Neutrophil (primary cell): ENCODE data around the gene NSUN2.
A peak's percentile ranks its signal among the peaks of the same experiment; 100 is the strongest.

Source experiments
- H3K27ac ChIP-seq: fragments of 200-600 bp; sonication (generic); 2 replicates; pipeline ENCODE4 v1.5.1; 2016; ENCODE audit warnings: mild to moderate bottlenecking, moderate library complexity
- H3K27me3 ChIP-seq: fragments of 200-600 bp; sonication (generic); 2 replicates; pipeline ENCODE4 v1.6.0; 2016; ENCODE audit warnings: mild to moderate bottlenecking
- H3K36me3 ChIP-seq: fragments of 200-600 bp; sonication (generic); 2 replicates; pipeline ENCODE4 v1.5.1; 2017
- H3K4me1 ChIP-seq, 2 experiments: fragments of 200-600 bp in 1 of 2; sonication (generic) in 1 of 2; 1 replicate in 1 of 2; 2 replicates in 1 of 2; pipeline versions ENCODE4 v1.5.1 to v1.6.1; 2013 to 2016; ENCODE audit warnings: low read depth in 1 of 2, low read length in 1 of 2, mild to moderate bottlenecking in 1 of 2, moderate library complexity in 1 of 2; ENCODE audit not compliant: control insufficient read depth in 1 of 2, insufficient read depth in 1 of 2
- H3K4me3 ChIP-seq, 2 experiments: fragments of 200-600 bp in 1 of 2; sonication (generic) in 1 of 2; 1 replicate in 1 of 2; 2 replicates in 1 of 2; pipeline ENCODE4 v1.5.1; 2013 to 2016; ENCODE audit warnings: low read depth in 1 of 2, low read length in 1 of 2, mild to moderate bottlenecking in 1 of 2, moderate library complexity in 1 of 2
- H3K9me3 ChIP-seq: fragments of 200-600 bp; sonication (generic); 2 replicates; pipeline ENCODE4 v1.5.1; 2016
- TF ChIP-seq, protein P1 (sequence below): fragments of 200-600 bp; sonication (generic); IDR thresholded peaks from 2 replicates; pipeline ENCODE4 v1.5.1; 2016; ENCODE audit warnings: antibody characterized with exemption

Gene NSUN2

DNA sequence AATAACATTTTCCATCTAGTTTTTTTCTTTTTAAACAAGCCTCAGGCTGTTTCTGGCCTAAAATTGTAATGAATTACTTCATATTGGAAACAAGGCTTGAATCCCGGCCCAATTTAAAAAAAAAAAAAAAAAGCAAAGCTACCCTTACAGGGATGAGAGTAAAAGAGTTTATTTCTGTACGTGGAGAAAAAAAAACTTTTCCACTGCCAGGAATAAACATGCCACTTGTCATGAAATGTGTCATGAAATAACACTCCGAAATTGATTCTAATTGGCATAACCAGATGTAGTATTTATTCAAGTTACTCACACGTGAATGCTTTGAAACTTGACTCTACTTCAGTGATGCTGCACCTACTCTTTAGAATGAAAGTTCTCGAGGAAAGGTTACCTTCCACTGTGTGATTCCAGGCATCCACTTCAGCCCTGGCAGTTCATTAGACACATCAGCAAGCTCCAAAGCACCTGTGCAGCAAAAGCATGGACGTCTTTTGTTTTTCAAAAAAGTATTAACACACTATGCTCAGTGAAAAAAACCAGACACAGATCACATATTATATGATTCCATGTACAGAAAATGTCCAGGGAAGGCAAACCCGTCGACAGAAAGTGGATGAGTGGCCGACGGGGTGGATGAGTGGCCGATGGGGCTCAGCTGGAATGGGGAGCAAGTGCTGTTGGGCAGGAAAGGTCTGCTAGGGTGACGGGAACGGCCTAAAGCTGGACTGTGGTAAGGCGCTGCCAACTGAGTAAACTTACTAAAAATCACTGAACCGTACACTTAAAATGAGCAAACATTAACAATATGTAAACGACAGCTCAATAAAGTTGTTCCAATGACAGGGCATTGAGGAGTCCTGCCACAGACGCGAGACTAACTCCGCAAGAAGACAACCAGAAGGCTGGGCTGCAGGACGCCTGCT, 21.2 kb downstream of the NSUN2 start:
- TF ChIP-seq, protein P1, sequence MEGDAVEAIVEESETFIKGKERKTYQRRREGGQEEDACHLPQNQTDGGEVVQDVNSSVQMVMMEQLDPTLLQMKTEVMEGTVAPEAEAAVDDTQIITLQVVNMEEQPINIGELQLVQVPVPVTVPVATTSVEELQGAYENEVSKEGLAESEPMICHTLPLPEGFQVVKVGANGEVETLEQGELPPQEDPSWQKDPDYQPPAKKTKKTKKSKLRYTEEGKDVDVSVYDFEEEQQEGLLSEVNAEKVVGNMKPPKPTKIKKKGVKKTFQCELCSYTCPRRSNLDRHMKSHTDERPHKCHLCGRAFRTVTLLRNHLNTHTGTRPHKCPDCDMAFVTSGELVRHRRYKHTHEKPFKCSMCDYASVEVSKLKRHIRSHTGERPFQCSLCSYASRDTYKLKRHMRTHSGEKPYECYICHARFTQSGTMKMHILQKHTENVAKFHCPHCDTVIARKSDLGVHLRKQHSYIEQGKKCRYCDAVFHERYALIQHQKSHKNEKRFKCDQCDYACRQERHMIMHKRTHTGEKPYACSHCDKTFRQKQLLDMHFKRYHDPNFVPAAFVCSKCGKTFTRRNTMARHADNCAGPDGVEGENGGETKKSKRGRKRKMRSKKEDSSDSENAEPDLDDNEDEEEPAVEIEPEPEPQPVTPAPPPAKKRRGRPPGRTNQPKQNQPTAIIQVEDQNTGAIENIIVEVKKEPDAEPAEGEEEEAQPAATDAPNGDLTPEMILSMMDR = no peak
- peaks cover 87% of the 10 kb centered on the region for H3K36me3 ChIP-seq

GRCh38 chr5:6608016-6608415, 24.8 kb downstream of the NSUN2 start:
- Histone ChIP-seq H3K27me3 (no peaks in the 10 kb centered on the region), H3K36me3 (peaks cover 78% of the 10 kb centered on the region), H3K9me3 (no peaks in the 10 kb centered on the region), H3K27ac (no peak overlapping the region), H3K4me3 (no peak overlapping the region), H3K4me1 (peaks cover 16 to 19% of the 10 kb centered on the region in 2 experiments)
- TF ChIP-seq, protein P1 = no peak

More for the DNA sequence above, 21.2 kb downstream of the NSUN2 start:
- Histone ChIP-seq H3K27ac (no peak overlapping the region), H3K4me3 (no peak overlapping the region), H3K4me1 (peaks cover 15 to 16% of the 10 kb centered on the region in 2 experiments), H3K9me3 (no peaks in the 10 kb centered on the region), H3K27me3 (no peaks in the 10 kb centered on the region)

DNA sequence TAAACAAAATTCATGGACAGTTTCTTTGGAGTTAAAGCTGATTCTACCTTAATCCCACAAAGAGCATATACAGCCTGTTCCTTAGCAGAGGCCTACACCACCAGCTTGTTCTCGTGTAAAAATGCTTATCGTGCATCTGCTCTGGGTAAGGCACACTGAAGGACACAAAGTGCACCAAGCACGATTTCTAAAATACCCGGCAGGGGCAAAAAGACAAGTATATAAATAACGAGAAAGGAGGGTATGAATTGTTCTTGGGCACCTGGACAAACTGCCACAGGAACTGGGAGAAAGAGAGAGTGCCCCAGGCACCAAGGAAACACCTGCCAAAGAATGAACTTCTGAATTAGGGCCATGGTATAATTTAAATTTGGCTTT, 25.3 kb downstream of the NSUN2 start:
- H3K36me3 ChIP-seq = peaks cover 78% of the 10 kb centered on the region

GRCh38 chr5:6606884-6607558, 25.8 kb downstream of the NSUN2 start:
- Histone ChIP-seq H3K4me1 (peaks cover 16 to 19% of the 10 kb centered on the region in 2 experiments), H3K4me3 (no peak overlapping the region), H3K27me3 (no peaks in the 10 kb centered on the region), H3K9me3 (no peaks in the 10 kb centered on the region), H3K27ac (peak overlapping the region; percentile 60), H3K36me3 (peaks cover 79% of the 10 kb centered on the region)
- TF ChIP-seq, protein P1 = no peak

More for the DNA sequence above, 25.3 kb downstream of the NSUN2 start:
- Histone ChIP-seq H3K9me3 (no peaks in the 10 kb centered on the region), H3K27me3 (no peaks in the 10 kb centered on the region), H3K4me3 (no peak overlapping the region), H3K27ac (peak overlapping the region; percentile 60), H3K4me1 (peaks cover 16 to 19% of the 10 kb centered on the region in 2 experiments)
- TF ChIP-seq, protein P1 = no peak

DNA sequence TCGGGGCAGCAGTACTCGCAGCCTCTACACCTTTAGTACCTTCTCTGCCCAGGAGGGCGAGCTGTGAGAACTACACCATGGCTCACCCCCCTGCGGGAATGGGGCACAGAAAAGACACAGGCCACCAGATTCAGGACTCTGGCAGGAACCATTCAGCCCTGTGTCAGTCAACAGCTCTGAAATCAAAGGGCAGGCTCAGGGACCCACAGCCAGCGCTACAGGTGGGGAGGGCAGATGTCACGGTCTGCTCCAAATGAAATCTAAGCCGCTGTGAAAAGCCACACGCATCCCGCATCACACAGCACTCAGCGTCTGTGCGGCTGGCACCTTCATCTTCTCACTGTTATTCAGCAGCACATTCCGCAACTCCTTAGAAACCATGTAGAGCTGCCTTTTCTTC, 27.9 kb downstream of the NSUN2 start:
- Histone ChIP-seq H3K9me3 (no peaks in the 10 kb centered on the region), H3K36me3 (peaks cover 83% of the 10 kb centered on the region), H3K4me3 (no peak overlapping the region), H3K27me3 (no peaks in the 10 kb centered on the region), H3K4me1 (peaks cover 16 to 19% of the 10 kb centered on the region in 2 experiments), H3K27ac (no peak overlapping the region)
- TF ChIP-seq, protein P1 = no peak
